ENCODE measurements around the gene ADGRL2.

The ADGRL2 gene

GRCh38 chr1:81800695-81801650 lies at the start of gene ADGRL2:
Gene ADGRL2 (plus strand): TSS chr1:81800934. CDS start chr1:81836985, 36,051 bp downstream.
- intact Hi-C loops (cut with DNase I) = no loop called here
- DNase-seq = peak in 41 of 42 donors; percentile 31 to 90 (median 66)

- intact Hi-C loops (cut with DNase I) = no loop called here
- no peak for DNase-seq
Observed at GRCh38 chr1:81752840-81753239, 47.9 kb upstream of the ADGRL2 start.

GRCh38 chr1:81754424-81754823 lies 46.3 kb upstream of the ADGRL2 start:
- no peak for DNase-seq
- intact Hi-C loops (cut with DNase I) = no loop called here

- intact Hi-C loops (cut with DNase I) = no loop called here
- DNase-seq = no peak
Observed at GRCh38 chr1:81756872-81757271, 43.9 kb upstream of the ADGRL2 start.

- DNase-seq = no peak
- intact Hi-C loops (cut with DNase I) = no loop called here
Observed at GRCh38 chr1:81757398-81758020, 43.2 kb upstream of the ADGRL2 start.

GRCh38 chr1:81758181-81758580 lies 42.6 kb upstream of the ADGRL2 start:
- no peak for DNase-seq
- intact Hi-C loops (cut with DNase I) = no loop called here

- intact Hi-C loops (cut with DNase I) = no loop called here
- DNase-seq = peak in 1 of 42 donors; percentile 3
Observed at GRCh38 chr1:81760477-81761097, 40.1 kb upstream of the ADGRL2 start.

GRCh38 chr1:81775510-81775909 lies 25.2 kb upstream of the ADGRL2 start:
- intact Hi-C loops (cut with DNase I) = no loop called here
- no peak for DNase-seq

GRCh38 chr1:81780705-81781454 lies 19.9 kb upstream of the ADGRL2 start:
- intact Hi-C loops (cut with DNase I) = no loop called here
- DNase-seq = no peak

GRCh38 chr1:81781749-81782148 lies 19.0 kb upstream of the ADGRL2 start:
- DNase-seq = no peak
- intact Hi-C loops (cut with DNase I) = no loop called here

- DNase-seq = no peak
- intact Hi-C loops (cut with DNase I) = no loop called here
Observed at GRCh38 chr1:81792184-81792583, 8.6 kb upstream of the ADGRL2 start.

- no peak for DNase-seq
Observed at GRCh38 chr1:81797701-81798100, 3.0 kb upstream of the ADGRL2 start.

GRCh38 chr1:81799939-81800694 lies 617 bp upstream of the ADGRL2 start:
- DNase-seq = peak in 39 of 42 donors; percentile 7 to 64 (median 36)
- intact Hi-C loops (cut with DNase I) = no loop called here

More at GRCh38 chr1:81797701-81798100, 3.0 kb upstream of the ADGRL2 start:
- intact Hi-C loops (cut with DNase I) = no loop called here

GRCh38 chr1:81801651-81802456 lies 1.1 kb downstream of the ADGRL2 start:
- peak in 33 of 42 donors; percentile 2 to 54 (median 26) for DNase-seq
- intact Hi-C loops (cut with DNase I) = no loop called here

- DNase-seq = peak in 5 of 42 donors; percentile 9 to 30 (median 14)
- intact Hi-C loops (cut with DNase I) = no loop called here
Observed at GRCh38 chr1:81802457-81802706, 1.6 kb downstream of the ADGRL2 start.

GRCh38 chr1:81802707-81803430 lies 2.1 kb downstream of the ADGRL2 start:
- intact Hi-C loops (cut with DNase I) = no loop called here
- DNase-seq = peak in 40 of 42 donors; percentile 29 to 72 (median 54)

GRCh38 chr1:81803431-81804110 lies 2.8 kb downstream of the ADGRL2 start:
- intact Hi-C loops (cut with DNase I) = no loop called here
- peak in 13 of 42 donors; percentile 7 to 37 (median 13) for DNase-seq
